Measurements from ENCODE around the gene ILKAP.

The ILKAP gene

DNA sequence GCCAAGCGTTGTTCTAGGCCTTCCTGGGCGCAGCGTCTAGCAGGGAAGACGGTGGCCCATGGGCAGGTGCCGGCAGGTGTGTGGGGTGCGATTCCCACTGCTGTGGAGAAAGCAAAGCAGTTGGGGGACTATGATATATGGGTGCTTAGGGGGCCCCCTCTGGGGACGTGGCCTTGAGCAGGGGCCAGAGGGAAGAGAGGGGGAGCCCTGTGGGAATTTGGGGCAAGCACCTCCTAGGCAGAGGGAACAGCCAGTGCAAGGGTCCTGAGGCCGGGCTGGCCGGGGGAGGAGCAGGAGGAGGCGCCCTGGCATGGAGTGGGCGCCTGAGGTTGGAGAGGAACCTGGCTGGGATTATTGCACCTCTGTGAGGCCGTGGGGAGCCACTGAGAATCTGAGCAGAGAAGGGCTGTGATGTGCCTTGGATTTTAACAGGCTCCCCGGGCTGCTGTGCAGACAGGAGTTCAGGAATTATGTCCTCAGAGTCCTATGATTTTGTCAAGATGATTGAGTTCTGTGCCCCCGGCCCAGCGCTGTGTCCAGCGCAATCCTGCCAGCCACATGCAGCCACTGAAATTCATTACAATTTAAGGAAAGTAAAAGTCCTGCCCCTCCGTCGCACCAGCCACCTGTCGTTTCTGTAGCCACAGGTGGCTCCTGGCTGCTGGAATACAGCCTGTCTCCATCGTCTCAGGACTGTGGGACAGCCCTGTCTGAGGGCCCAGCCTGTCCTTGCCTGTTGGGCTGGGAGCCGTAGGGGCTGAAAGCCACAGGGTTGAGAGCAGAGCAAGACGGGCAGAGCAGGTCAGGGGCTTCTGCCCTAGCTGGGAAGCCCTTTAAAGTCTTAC lies 74.1 kb downstream of the ILKAP start:
- TF ChIP-seq CTCF (IDR thresholded peaks at IDR 0.05): no peak
- no peaks in the 10 kb centered on the region for H3K4me1 ChIP-seq
- H3K9ac ChIP-seq: no peak overlapping the region
- H2AFZ ChIP-seq: no peak overlapping the region
- no peak overlapping the region for H3K4me2 ChIP-seq (ENCODE audit: low read length)
- H3K36me3 ChIP-seq (ENCODE audit: control insufficient read depth, insufficient read depth, low read length): no peaks in the 10 kb centered on the region
- no peak overlapping the region for H3K27ac ChIP-seq
- H3K9me3 ChIP-seq (ENCODE audit: control insufficient read depth, low read length): no peaks in the 10 kb centered on the region
- no peaks in the 10 kb centered on the region for H3K27me3 ChIP-seq (ENCODE audit: control insufficient read depth, insufficient read depth, low read length)
- H3K79me2 ChIP-seq: no peaks in the 10 kb centered on the region
- H3K4me3 ChIP-seq (ENCODE audit: low read depth, low read length): no peak overlapping the region

DNA sequence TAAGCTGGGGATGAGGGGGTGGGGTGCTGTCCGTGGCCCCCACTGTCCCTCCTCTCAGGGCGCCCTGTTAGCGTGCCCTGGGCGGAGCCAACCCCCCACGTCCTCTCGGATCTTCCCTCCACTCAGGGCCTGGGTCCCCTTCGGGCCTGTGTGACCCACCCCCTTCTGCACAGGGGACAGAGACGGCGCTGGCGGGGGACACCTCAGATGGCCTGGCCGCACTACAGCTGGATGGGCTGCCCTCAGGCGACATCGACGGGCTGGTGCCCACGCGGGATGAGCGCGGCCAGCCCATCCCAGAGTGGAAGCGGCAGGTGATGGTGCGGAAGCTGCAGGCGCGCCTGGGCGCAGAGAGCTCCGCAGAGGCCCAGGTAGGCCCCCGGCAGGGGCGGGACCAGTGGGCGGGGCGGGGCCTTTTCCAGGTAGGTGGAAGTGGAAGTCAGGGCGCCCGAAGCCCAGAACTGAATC lies 74.9 kb downstream of the ILKAP start:
- Histone ChIP-seq H3K27me3 (ENCODE audit: control insufficient read depth, insufficient read depth, low read length) (no peaks in the 10 kb centered on the region), H3K4me1 (no peaks in the 10 kb centered on the region), H3K4me2 (ENCODE audit: low read length) (no peak overlapping the region), H2AFZ (no peak overlapping the region), H3K9me3 (ENCODE audit: control insufficient read depth, low read length) (no peaks in the 10 kb centered on the region), H3K4me3 (ENCODE audit: low read depth, low read length) (no peak overlapping the region), H3K9ac (no peak overlapping the region), H3K27ac (no peak overlapping the region), H3K79me2 (no peaks in the 10 kb centered on the region), H3K36me3 (ENCODE audit: control insufficient read depth, insufficient read depth, low read length) (no peaks in the 10 kb centered on the region)
- no peak for TF ChIP-seq CTCF (IDR thresholded peaks at IDR 0.05)

- no peak overlapping the region for H3K4me3 ChIP-seq (ENCODE audit: low read depth, low read length)
- no peak for TF ChIP-seq CTCF (IDR thresholded peaks at IDR 0.05)
- no peaks in the 10 kb centered on the region for H3K36me3 ChIP-seq (ENCODE audit: control insufficient read depth, insufficient read depth, low read length)
- H3K9ac ChIP-seq: no peak overlapping the region
- H3K4me1 ChIP-seq: no peaks in the 10 kb centered on the region
- no peak overlapping the region for H3K27ac ChIP-seq
- no peaks in the 10 kb centered on the region for H3K9me3 ChIP-seq (ENCODE audit: control insufficient read depth, low read length)
- H3K27me3 ChIP-seq (ENCODE audit: control insufficient read depth, insufficient read depth, low read length): no peaks in the 10 kb centered on the region
- H3K79me2 ChIP-seq: no peaks in the 10 kb centered on the region
- H2AFZ ChIP-seq: no peak overlapping the region
- no peak overlapping the region for H3K4me2 ChIP-seq (ENCODE audit: low read length)
These were observed 75.4 kb downstream of the ILKAP start for GRCh38 chr2:238128061-238128440.

- no peak for TF ChIP-seq CTCF (IDR thresholded peaks at IDR 0.05)
- Histone ChIP-seq H3K4me1 (no peaks in the 10 kb centered on the region), H3K79me2 (no peaks in the 10 kb centered on the region), H3K27me3 (ENCODE audit: control insufficient read depth, insufficient read depth, low read length) (no peaks in the 10 kb centered on the region), H2AFZ (peak overlapping the region; percentile 69), H3K4me3 (ENCODE audit: low read depth, low read length) (no peak overlapping the region), H3K9ac (no peak overlapping the region), H3K9me3 (ENCODE audit: control insufficient read depth, low read length) (no peaks in the 10 kb centered on the region), H3K4me2 (ENCODE audit: low read length) (no peak overlapping the region), H3K36me3 (ENCODE audit: control insufficient read depth, insufficient read depth, low read length) (no peaks in the 10 kb centered on the region), H3K27ac (no peak overlapping the region)
These were observed 76.1 kb downstream of the ILKAP start for GRCh38 chr2:238127165-238128060.
